Measurements from ENCODE around the gene NCBP3.
"Not testable (repeated sequence)": the region's sequence is repeated elsewhere in the genome, so short reads cannot be mapped to it uniquely, and the experiment has no call there.

Gene NCBP3

GRCh38 chr17:3882276-3882675, 36.2 kb upstream of the NCBP3 start:
- no peak for DNase-seq (ENCODE audit: low read depth in 2 of 2)

- DNase-seq (ENCODE audit: low read depth in 2 of 2): no peak
Observed at GRCh38 chr17:3880983-3881382, 34.9 kb upstream of the NCBP3 start.

GRCh38 chr17:3879591-3880417, 33.8 kb upstream of the NCBP3 start:
- no peak for DNase-seq (ENCODE audit: low read depth in 2 of 2)

- no peak for DNase-seq (ENCODE audit: low read depth in 2 of 2)
Observed at GRCh38 chr17:3879186-3879585, 33.1 kb upstream of the NCBP3 start.

GRCh38 chr17:3877220-3877619, 31.2 kb upstream of the NCBP3 start:
- no peak for DNase-seq (ENCODE audit: low read depth in 2 of 2)

- no peak for DNase-seq (ENCODE audit: low read depth in 2 of 2)
Observed at GRCh38 chr17:3875317-3875716, 29.3 kb upstream of the NCBP3 start.

GRCh38 chr17:3873862-3874261, 27.8 kb upstream of the NCBP3 start:
- DNase-seq (ENCODE audit: low read depth in 2 of 2): no peak

GRCh38 chr17:3870871-3871306, 24.8 kb upstream of the NCBP3 start:
- no peak for DNase-seq (ENCODE audit: low read depth in 2 of 2)

GRCh38 chr17:3867606-3868005, 21.6 kb upstream of the NCBP3 start:
- DNase-seq (ENCODE audit: low read depth in 2 of 2): no peak

GRCh38 chr17:3867106-3867505, 21.1 kb upstream of the NCBP3 start:
- DNase-seq (ENCODE audit: low read depth in 2 of 2): no peak

GRCh38 chr17:3866276-3866675, 20.2 kb upstream of the NCBP3 start:
- DNase-seq (ENCODE audit: low read depth in 2 of 2): no peak

GRCh38 chr17:3865176-3865575, 19.1 kb upstream of the NCBP3 start:
- DNase-seq (ENCODE audit: low read depth in 2 of 2): no peak

- DNase-seq (ENCODE audit: low read depth in 2 of 2): no peak
Observed at GRCh38 chr17:3864534-3864933, 18.5 kb upstream of the NCBP3 start.

- DNase-seq (ENCODE audit: low read depth in 2 of 2): no peak
Observed at GRCh38 chr17:3861761-3862681, 16.0 kb upstream of the NCBP3 start.

- no peak for DNase-seq (ENCODE audit: low read depth in 2 of 2)
Observed at GRCh38 chr17:3860939-3861700, 15.1 kb upstream of the NCBP3 start.

- no peak for DNase-seq (ENCODE audit: low read depth in 2 of 2)
Observed at GRCh38 chr17:3859940-3860339, 13.9 kb upstream of the NCBP3 start.

- DNase-seq (ENCODE audit: low read depth in 2 of 2): no peak
Observed at GRCh38 chr17:3857261-3858105, 11.4 kb upstream of the NCBP3 start.

GRCh38 chr17:3854204-3854603, 8.2 kb upstream of the NCBP3 start:
- DNase-seq (ENCODE audit: low read depth in 2 of 2): not testable (repeated sequence)

- DNase-seq (ENCODE audit: low read depth in 2 of 2): no peak
Observed at GRCh38 chr17:3852561-3852960, 6.5 kb upstream of the NCBP3 start.

- no peak for DNase-seq (ENCODE audit: low read depth in 2 of 2)
Observed at GRCh38 chr17:3851461-3852100, 5.5 kb upstream of the NCBP3 start.

Data from activated CD8-positive, alpha-beta memory T cell treated with anti-CD3 and anti-CD28 coated beads for 4 hours (primary cell).